Osteoblast (primary cell): Measurements from ENCODE around the gene OAS1. TPM values are rescaled to one million over a fixed set of nuclear protein-coding genes. Genes with fewer than 3 reads are reported as not detected.

Source experiments
- DNase-seq: peaks from one replicate; pipeline ENCODE4 v3.0.0; 2011; ENCODE audit warnings: low spot score, mixed read lengths; ENCODE audit not compliant: insufficient read length; ENCODE audit errors: missing footprints
- H2AFZ ChIP-seq: 2 replicates; pipeline ENCODE4 v1.6.0; 2011; ENCODE audit warnings: mild to moderate bottlenecking, low read length
- H3K27ac ChIP-seq: 2 replicates; pipeline ENCODE4 v1.5.1; 2011; ENCODE audit warnings: mild to moderate bottlenecking, low read depth, low read length, moderate library complexity
- H3K27me3 ChIP-seq: 2 replicates; pipeline ENCODE4 v1.6.0; 2012; ENCODE audit warnings: mild to moderate bottlenecking, control low read depth, inconsistent platforms, low read length, moderate library complexity; ENCODE audit not compliant: insufficient read depth
- H3K36me3 ChIP-seq: 2 replicates; pipeline ENCODE4 v1.5.1; 2011; ENCODE audit warnings: mild to moderate bottlenecking, low read length, control low read depth, moderate library complexity; ENCODE audit not compliant: insufficient read depth
- H3K4me1 ChIP-seq: 2 replicates; pipeline ENCODE4 v1.5.1; 2011; ENCODE audit warnings: mild to moderate bottlenecking, low read length, control low read depth, moderate library complexity; ENCODE audit not compliant: insufficient read depth
- H3K4me2 ChIP-seq: 2 replicates; pipeline ENCODE4 v1.6.0; 2011; ENCODE audit warnings: mild to moderate bottlenecking, low read length; ENCODE audit not compliant: insufficient read depth
- H3K4me3 ChIP-seq: fragments of 200-600 bp; sonication (generic); 3 replicates; pipeline ENCODE4 v1.5.1; 2012; ENCODE audit warnings: mild to moderate bottlenecking, low read length, inconsistent platforms; ENCODE audit not compliant: insufficient read depth
- H3K79me2 ChIP-seq: 2 replicates; pipeline ENCODE4 v1.6.0; 2012; ENCODE audit warnings: mild to moderate bottlenecking, low read length, control low read depth, inconsistent platforms; ENCODE audit not compliant: insufficient read depth
- H3K9me3 ChIP-seq: 2 replicates; pipeline ENCODE4 v1.5.1; 2011; ENCODE audit warnings: low read depth, low read length, control low read depth
- H4K20me1 ChIP-seq: 2 replicates; pipeline ENCODE4 v1.6.0; 2012; ENCODE audit warnings: mild to moderate bottlenecking, low read length, control low read depth; ENCODE audit not compliant: insufficient read depth
- CTCF ChIP-seq: IDR thresholded peaks from 2 replicates; pipeline ENCODE4 v1.5.1; 2011; ENCODE audit warnings: mild to moderate bottlenecking, low read depth, low read length, moderate library complexity; ENCODE audit errors: extremely low read depth
- total RNA-seq: library from RNA; depleted of rRNA; stranded (reverse); fragments of >200 nt; gene quantifications from 2 replicates; pipeline ENCODE4 v1.2.3, GENCODE V29; 2012

Gene OAS1
- total RNA-seq, 1 donor, result 3.6 TPM

- Histone ChIP-seq H3K27ac (no peak overlapping the region), H3K4me2 (no peak overlapping the region), H2AFZ (no peak overlapping the region), H4K20me1 (no peaks in the 10 kb centered on the region), H3K27me3 (no peaks in the 10 kb centered on the region), H3K36me3 (no peaks in the 10 kb centered on the region), H3K79me2 (no peaks in the 10 kb centered on the region), H3K4me1 (peaks cover 6% of the 10 kb centered on the region), H3K9me3 (no peaks in the 10 kb centered on the region), H3K4me3 (no peak overlapping the region)
- no peak for DNase-seq
- TF ChIP-seq CTCF, result no peak
These were observed 35.0 kb downstream of the OAS1 start for GRCh38 chr12:112941528-112942335.

- no peak overlapping the region for H3K4me2 ChIP-seq
- no peaks in the 10 kb centered on the region for H3K27me3 ChIP-seq
- no peak for DNase-seq
- H3K27ac ChIP-seq, result no peak overlapping the region
- TF ChIP-seq CTCF, result no peak
- no peaks in the 10 kb centered on the region for H3K79me2 ChIP-seq
- H3K9me3 ChIP-seq, result no peaks in the 10 kb centered on the region
- no peak overlapping the region for H3K4me3 ChIP-seq
- H4K20me1 ChIP-seq, result no peaks in the 10 kb centered on the region
- H2AFZ ChIP-seq, result no peak overlapping the region
- peaks cover 6% of the 10 kb centered on the region for H3K4me1 ChIP-seq
- H3K36me3 ChIP-seq, result no peaks in the 10 kb centered on the region
These were observed 35.8 kb downstream of the OAS1 start for GRCh38 chr12:112942572-112942971.

GRCh38 chr12:112944024-112944690, 37.4 kb downstream of the OAS1 start:
- no peak for DNase-seq
- H3K4me3 ChIP-seq, result no peak overlapping the region
- H3K79me2 ChIP-seq, result no peaks in the 10 kb centered on the region
- no peak for TF ChIP-seq CTCF
- H3K36me3 ChIP-seq, result no peaks in the 10 kb centered on the region
- no peaks in the 10 kb centered on the region for H4K20me1 ChIP-seq
- no peaks in the 10 kb centered on the region for H3K9me3 ChIP-seq
- no peak overlapping the region for H2AFZ ChIP-seq
- H3K27me3 ChIP-seq, result no peaks in the 10 kb centered on the region
- no peak overlapping the region for H3K27ac ChIP-seq
- no peaks in the 10 kb centered on the region for H3K4me1 ChIP-seq
- no peak overlapping the region for H3K4me2 ChIP-seq

- TF ChIP-seq CTCF, result no peak
- no peaks in the 10 kb centered on the region for H4K20me1 ChIP-seq
- no peak overlapping the region for H3K27ac ChIP-seq
- H3K9me3 ChIP-seq, result no peaks in the 10 kb centered on the region
- no peak for DNase-seq
- H3K27me3 ChIP-seq, result no peaks in the 10 kb centered on the region
- H3K4me3 ChIP-seq, result no peak overlapping the region
- no peaks in the 10 kb centered on the region for H3K36me3 ChIP-seq
- no peak overlapping the region for H2AFZ ChIP-seq
- no peak overlapping the region for H3K4me2 ChIP-seq
- no peaks in the 10 kb centered on the region for H3K4me1 ChIP-seq
- H3K79me2 ChIP-seq, result no peaks in the 10 kb centered on the region
These were observed 38.8 kb downstream of the OAS1 start for GRCh38 chr12:112945515-112945914.
